ENCODE measurements around the gene SS18L1.

DNA sequence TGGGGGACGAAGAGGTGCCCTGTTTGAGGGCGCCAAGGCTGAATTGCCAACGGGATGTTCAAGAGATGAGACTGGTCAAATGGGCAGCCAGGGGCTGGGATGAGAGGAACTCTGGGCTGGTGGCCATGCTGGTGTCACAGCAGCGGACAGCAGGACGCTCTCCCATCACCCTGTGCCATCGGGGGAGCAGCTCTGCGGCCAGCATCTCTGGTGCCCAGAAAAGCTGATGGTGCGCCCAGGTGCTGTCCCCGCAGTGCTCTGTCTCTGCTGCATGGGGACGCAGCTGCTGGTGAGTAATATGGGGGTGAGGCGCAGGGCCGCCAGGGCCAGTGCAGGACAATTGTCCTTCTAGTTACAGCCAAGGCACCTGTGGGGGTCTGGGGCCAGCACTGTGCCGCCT lies 81.5 kb downstream of the SS18L1 start:
- TF ChIP-seq EZH2 (IDR thresholded peaks at IDR 0.05; ENCODE audit: low read depth, unreplicated experiment) (no peak), REST (IDR thresholded peaks at IDR 0.05; ENCODE audit: unreplicated experiment) (no peak), ETS1 (IDR thresholded peaks at IDR 0.05) (no peak), CTCF (conservative IDR thresholded peaks at IDR 0.05; ENCODE audit: low read depth in 2 of 2) (no peak), EZH2phosphoT487 (IDR thresholded peaks at IDR 0.05; ENCODE audit: unreplicated experiment) (no peak), CREB1 (CRISPR knock-in tag; IDR thresholded peaks at IDR 0.05; ENCODE audit: low read depth) (no peak), POLR2AphosphoS5 (IDR thresholded peaks at IDR 0.05; ENCODE audit: low read depth) (no peak)
